Neuron (in vitro differentiated cells): ENCODE measurements around the gene NLRP9.
"Not testable (repeated sequence)": the region's sequence is repeated elsewhere in the genome, so short reads cannot be mapped to it uniquely, and the experiment has no call there.

ENCODE experiments used
- H2AFZ ChIP-seq: one replicate; pipeline ENCODE4 v1.6.1; 2013; ENCODE audit warnings: low read depth, mild to moderate bottlenecking, inconsistent platforms, low read length, moderate library complexity
- H3K27me3 ChIP-seq: one replicate; pipeline ENCODE4 v1.6.1; 2013; ENCODE audit warnings: low read length; ENCODE audit not compliant: insufficient read depth
- H3K36me3 ChIP-seq: one replicate; pipeline ENCODE4 v1.6.1; 2013; ENCODE audit warnings: low read length; ENCODE audit not compliant: insufficient read depth
- H3K4me1 ChIP-seq: one replicate; pipeline ENCODE4 v1.6.1; 2013; ENCODE audit warnings: low read length; ENCODE audit not compliant: insufficient read depth
- H3K4me3 ChIP-seq: 2 replicates; pipeline ENCODE4 v1.5.1; 2013; ENCODE audit warnings: mild to moderate bottlenecking, low read length, moderate library complexity
- H3K9me3 ChIP-seq: one replicate; pipeline ENCODE4 v1.6.1; 2013; ENCODE audit warnings: low read length

NLRP9 gene

GRCh38 chr19:55738302-55738701 lies at the start of gene NLRP9:
NLRP9 (minus strand) TSS chr19:55738402; CDS start chr19:55738374, 28 bp downstream.
- H3K4me1 ChIP-seq, result no peaks in the 10 kb centered on the region
- no peaks in the 10 kb centered on the region for H3K36me3 ChIP-seq
- H2AFZ ChIP-seq, result no peak within 1 kb of the TSS
- no peaks in the 10 kb centered on the region for H3K9me3 ChIP-seq
- H3K27me3 ChIP-seq, result no peaks in the 10 kb centered on the region
- H3K4me3 ChIP-seq, result no peak within 1 kb of the TSS

- H3K27me3 ChIP-seq, result peaks cover 12% of the 10 kb centered on the region
- peaks cover 3% of the 10 kb centered on the region for H3K9me3 ChIP-seq
- no peak overlapping the region for H2AFZ ChIP-seq
- no peaks in the 10 kb centered on the region for H3K36me3 ChIP-seq
- H3K4me1 ChIP-seq, result no peaks in the 10 kb centered on the region
- no peak overlapping the region for H3K4me3 ChIP-seq
Observed at GRCh38 chr19:55781112-55781511, 42.9 kb upstream of the NLRP9 start.

- peaks cover 7% of the 10 kb centered on the region for H3K27me3 ChIP-seq
- no peaks in the 10 kb centered on the region for H3K36me3 ChIP-seq
- H3K4me1 ChIP-seq, result no peaks in the 10 kb centered on the region
- H3K9me3 ChIP-seq, result no peaks in the 10 kb centered on the region
- no peak overlapping the region for H3K4me3 ChIP-seq
- H2AFZ ChIP-seq, result no peak overlapping the region
Observed at GRCh38 chr19:55778331-55778730, 40.1 kb upstream of the NLRP9 start.

GRCh38 chr19:55777528-55777927 lies 39.3 kb upstream of the NLRP9 start:
- Histone ChIP-seq H3K4me3 (no peak overlapping the region), H3K27me3 (peaks cover 7% of the 10 kb centered on the region), H2AFZ (no peak overlapping the region), H3K4me1 (no peaks in the 10 kb centered on the region), H3K36me3 (no peaks in the 10 kb centered on the region), H3K9me3 (no peaks in the 10 kb centered on the region)

DNA sequence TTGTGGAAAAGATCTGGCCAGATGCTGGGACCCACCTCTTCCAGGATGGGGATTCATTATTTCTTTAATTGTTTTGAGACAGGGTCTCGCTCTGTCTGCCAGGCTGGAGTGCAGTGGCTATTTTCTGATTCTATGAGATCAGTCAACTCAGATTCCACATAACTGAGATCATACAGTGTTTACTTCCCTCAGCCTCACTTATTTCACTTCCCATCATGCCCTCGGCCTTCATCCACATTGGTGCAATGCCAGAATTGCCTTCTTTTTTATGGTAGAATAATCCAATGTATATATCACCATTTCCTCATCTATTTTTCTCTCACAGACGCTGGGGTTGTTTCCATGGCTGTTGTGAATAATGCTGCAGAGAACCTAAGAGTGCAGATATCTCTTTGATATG lies 31.4 kb upstream of the NLRP9 start:
- H3K27me3 ChIP-seq, H3K36me3 ChIP-seq, H3K4me1 ChIP-seq, H2AFZ ChIP-seq, H3K4me3 ChIP-seq, H3K9me3 ChIP-seq: not testable (repeated sequence)

DNA sequence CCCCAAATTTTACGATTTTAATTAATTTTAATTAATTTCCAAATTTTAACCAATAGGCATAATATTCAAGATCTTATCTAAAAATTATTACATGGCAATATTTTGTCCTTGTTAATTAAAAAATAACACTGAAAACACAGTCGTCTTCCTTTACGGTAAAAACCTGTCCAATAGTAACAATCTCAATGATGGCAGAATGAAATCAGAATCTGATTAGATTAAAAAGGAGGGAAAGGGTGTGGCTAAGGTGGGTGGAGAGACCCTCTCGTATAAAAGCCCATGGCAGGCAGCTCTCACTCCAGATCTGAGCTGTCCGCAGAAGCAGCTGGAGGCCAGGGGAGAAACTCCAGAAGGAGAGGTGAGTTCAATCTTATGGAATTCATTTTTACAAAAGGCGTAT lies 30.6 kb upstream of the NLRP9 start, which contains the start of gene RFPL4AL1:
TSS of gene RFPL4AL1 (plus strand) at position 301 of the 400 bp plus-strand sequence. CDS start 2,687 bp downstream, outside the sequence.
- H2AFZ ChIP-seq, H3K9me3 ChIP-seq, H3K4me3 ChIP-seq, H3K4me1 ChIP-seq, H3K27me3 ChIP-seq, H3K36me3 ChIP-seq: not testable (repeated sequence)

GRCh38 chr19:55766466-55766865 lies 28.3 kb upstream of the NLRP9 start:
- H3K9me3 ChIP-seq, result peaks cover 3% of the 10 kb centered on the region
- peaks cover 6% of the 10 kb centered on the region for H3K4me1 ChIP-seq
- H3K27me3 ChIP-seq, result peaks cover 10% of the 10 kb centered on the region
- no peak overlapping the region for H3K4me3 ChIP-seq
- H3K36me3 ChIP-seq, result no peaks in the 10 kb centered on the region
- no peak overlapping the region for H2AFZ ChIP-seq

- not testable (repeated sequence) for H3K9me3 ChIP-seq, H2AFZ ChIP-seq, H3K36me3 ChIP-seq, H3K4me3 ChIP-seq, H3K4me1 ChIP-seq, H3K27me3 ChIP-seq
Observed at GRCh38 chr19:55758797-55759196, 20.6 kb upstream of the NLRP9 start, which contains the start of gene RFPL4A. RFPL4A (plus strand) TSS chr19:55759097; CDS start chr19:55761801, 2,704 bp downstream.

- H3K4me3 ChIP-seq, H2AFZ ChIP-seq, H3K4me1 ChIP-seq, H3K36me3 ChIP-seq, H3K27me3 ChIP-seq, H3K9me3 ChIP-seq: not testable (repeated sequence)
Observed at GRCh38 chr19:55756808-55757207, 18.6 kb upstream of the NLRP9 start.

DNA sequence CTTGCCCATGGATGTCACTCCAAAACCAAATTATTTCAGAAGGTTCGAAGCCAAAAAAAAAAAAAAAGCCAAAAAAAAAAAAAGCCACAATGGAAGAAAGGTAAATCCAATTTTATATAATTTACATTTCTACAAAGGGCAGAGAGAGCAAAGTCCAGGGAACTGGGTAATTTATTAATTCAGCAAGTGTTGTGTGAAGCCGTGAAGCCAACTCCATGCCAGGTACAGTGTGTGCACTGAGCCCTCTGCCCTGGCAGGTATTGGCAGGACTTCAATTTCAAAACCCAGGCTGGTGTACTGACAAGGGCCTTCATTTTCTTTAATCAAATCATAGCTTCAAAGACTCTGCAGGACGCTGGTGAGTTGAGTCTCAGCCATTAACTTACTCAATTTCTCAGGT lies 15.2 kb upstream of the NLRP9 start:
- Histone ChIP-seq H2AFZ (no peak overlapping the region), H3K4me1 (no peaks in the 10 kb centered on the region), H3K27me3 (peaks cover 8% of the 10 kb centered on the region), H3K4me3 (no peak overlapping the region), H3K9me3 (peaks cover 3% of the 10 kb centered on the region), H3K36me3 (no peaks in the 10 kb centered on the region)

- H3K4me3 ChIP-seq, result no peak overlapping the region
- peaks cover 3% of the 10 kb centered on the region for H3K9me3 ChIP-seq
- H2AFZ ChIP-seq, result no peak overlapping the region
- H3K27me3 ChIP-seq, result peaks cover 8% of the 10 kb centered on the region
- H3K36me3 ChIP-seq, result no peaks in the 10 kb centered on the region
- no peaks in the 10 kb centered on the region for H3K4me1 ChIP-seq
Observed at GRCh38 chr19:55750715-55751114, 12.5 kb upstream of the NLRP9 start.

GRCh38 chr19:55730378-55730777 lies 7.8 kb downstream of the NLRP9 start:
- not testable (repeated sequence) for H3K9me3 ChIP-seq, H3K4me3 ChIP-seq, H3K4me1 ChIP-seq

GRCh38 chr19:55723491-55723890 lies 14.7 kb downstream of the NLRP9 start:
- no peak overlapping the region for H2AFZ ChIP-seq
- H3K27me3 ChIP-seq, result peaks cover 6% of the 10 kb centered on the region
- H3K36me3 ChIP-seq, result no peaks in the 10 kb centered on the region
- peaks cover 2% of the 10 kb centered on the region for H3K9me3 ChIP-seq
- H3K4me3 ChIP-seq, result no peak overlapping the region
- no peaks in the 10 kb centered on the region for H3K4me1 ChIP-seq

More at GRCh38 chr19:55730378-55730777, 7.8 kb downstream of the NLRP9 start:
- not testable (repeated sequence) for H3K36me3 ChIP-seq, H2AFZ ChIP-seq
- peaks cover 14% of the 10 kb centered on the region for H3K27me3 ChIP-seq

GRCh38 chr19:55720801-55721200 lies 17.4 kb downstream of the NLRP9 start:
- H3K27me3 ChIP-seq, result peaks cover 3% of the 10 kb centered on the region
- no peaks in the 10 kb centered on the region for H3K36me3 ChIP-seq
- H2AFZ ChIP-seq, result no peak overlapping the region
- peaks cover 2% of the 10 kb centered on the region for H3K9me3 ChIP-seq
- H3K4me3 ChIP-seq, result no peak overlapping the region
- H3K4me1 ChIP-seq, result no peaks in the 10 kb centered on the region
